Activated CD8-positive, alpha-beta T cell treated with anti-CD3 and anti-CD28 coated beads for 36 hours (primary cell): ENCODE data around the gene LARGE1. TPM values are rescaled to one million over a fixed set of nuclear protein-coding genes. Genes with fewer than 3 reads are reported as not detected.

ENCODE experiments used
- ATAC-seq: fragments of 200-7000 bp; cut with Tn5 transposase; one replicate; pipeline ENCODE4 v1.10.0; 2021; ENCODE audit warnings: mild to moderate bottlenecking, moderate library complexity
- CTCF ChIA-PET: fragments of 350-600 bp; sonication (Branson Sonifier 250); formaldehyde crosslinking; loops from one replicate; lab custom pipeline; 2021; ENCODE audit warnings: antibody characterized with exemption; lab: Charles Lee
- POLR2A ChIA-PET: fragments of 350-600 bp; sonication (Branson Sonifier 250); formaldehyde crosslinking; loops from one replicate; lab custom pipeline; 2021; ENCODE audit warnings: antibody characterized with exemption; lab: Charles Lee
- DNase-seq: peaks from one replicate; pipeline ENCODE4 v3.0.0-alpha.2; 2020
- H3K27ac Mint-ChIP-seq: one replicate; pipeline ENCODE4 v1.8.0; 2021; ENCODE audit warnings: mild to moderate bottlenecking, mixed read lengths
- H3K27me3 Mint-ChIP-seq: one replicate; pipeline ENCODE4 v1.8.0; 2021; ENCODE audit warnings: mixed read lengths
- H3K36me3 Mint-ChIP-seq: one replicate; pipeline ENCODE4 v1.8.0; 2021; ENCODE audit warnings: low read depth, mixed read lengths
- H3K4me1 Mint-ChIP-seq: one replicate; pipeline ENCODE4 v1.8.0; 2021; ENCODE audit warnings: low read depth, mixed read lengths
- H3K4me3 Mint-ChIP-seq: one replicate; pipeline ENCODE4 v1.8.0; 2021; ENCODE audit warnings: mild to moderate bottlenecking, moderate library complexity, mixed read lengths
- H3K9me3 Mint-ChIP-seq: one replicate; pipeline ENCODE4 v1.8.0; 2021; ENCODE audit warnings: mixed read lengths
- CTCF ChIP-seq: fragments of 200-600 bp; IDR thresholded peaks from one replicate; pipeline ENCODE4 v1.8.0; 2022; ENCODE audit warnings: antibody characterized with exemption, mild to moderate bottlenecking
- intact Hi-C: fragments of 100-400 bp; cut with micrococcal nuclease; formaldehyde crosslinking; loops from one replicate; pipeline ENCODE4 v1.10.0; 2022
- total RNA-seq, 2 experiments: library from RNA; stranded (reverse); gene quantifications; one replicate each; pipeline ENCODE4 v1.2.3, GENCODE V29; 2021

The LARGE1 gene
- total RNA-seq, 2 experiments from 2014 or later, result 0.31 to 0.32 TPM

GRCh38 chr22:33895444-33895843 lies 24.8 kb downstream of the LARGE1 start:
- Mint-ChIP-seq H3K4me3 (no peak overlapping the region), H3K27ac (no peak overlapping the region), H3K4me1 (no peaks in the 10 kb centered on the region), H3K9me3 (no peaks in the 10 kb centered on the region), H3K36me3 (no peaks in the 10 kb centered on the region), H3K27me3 (no peaks in the 10 kb centered on the region)
- no peak for TF ChIP-seq CTCF
- intact Hi-C loops, result no loop called here
- no peak for ATAC-seq
- no peak for DNase-seq
- CTCF ChIA-PET, result no interaction called here
- POLR2A ChIA-PET, result no interaction called here

DNA sequence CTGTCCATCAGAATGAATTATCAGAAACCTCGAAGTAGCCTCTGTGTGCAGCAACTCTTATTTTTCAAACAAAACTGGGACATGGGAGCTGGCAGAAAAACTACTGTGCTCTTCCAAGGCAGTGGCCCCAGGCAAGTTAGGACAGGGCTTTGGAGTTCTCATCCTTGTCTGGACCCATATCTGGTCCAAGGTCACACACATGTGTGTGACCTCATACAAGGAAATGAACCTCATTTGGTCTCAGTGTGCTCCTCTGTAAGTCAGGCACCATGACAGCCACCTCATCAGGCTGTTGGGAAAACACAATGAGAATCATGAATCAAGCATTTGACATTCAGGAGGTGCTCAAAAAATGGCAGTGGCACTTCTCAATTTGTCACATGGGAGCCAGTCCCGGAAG lies 25.8 kb downstream of the LARGE1 start:
- no peaks in the 10 kb centered on the region for H3K9me3 Mint-ChIP-seq
- H3K36me3 Mint-ChIP-seq, result no peaks in the 10 kb centered on the region
- CTCF ChIA-PET, result no interaction called here
- DNase-seq (no peak), ATAC-seq (no peak)
- POLR2A ChIA-PET, result no interaction called here
- intact Hi-C loops, result no loop called here
- TF ChIP-seq CTCF, result no peak
- no peak overlapping the region for H3K4me3 Mint-ChIP-seq
- no peaks in the 10 kb centered on the region for H3K4me1 Mint-ChIP-seq
- no peaks in the 10 kb centered on the region for H3K27me3 Mint-ChIP-seq
- H3K27ac Mint-ChIP-seq, result no peak overlapping the region

- no peak overlapping the region for H3K4me3 Mint-ChIP-seq
- no peaks in the 10 kb centered on the region for H3K27me3 Mint-ChIP-seq
- no peaks in the 10 kb centered on the region for H3K9me3 Mint-ChIP-seq
- intact Hi-C loops, result no loop called here
- POLR2A ChIA-PET, result no interaction called here
- no peak for ATAC-seq
- H3K4me1 Mint-ChIP-seq, result no peaks in the 10 kb centered on the region
- no peak overlapping the region for H3K27ac Mint-ChIP-seq
- no peak for TF ChIP-seq CTCF
- H3K36me3 Mint-ChIP-seq, result no peaks in the 10 kb centered on the region
- CTCF ChIA-PET, result no interaction called here
- no peak for DNase-seq
Measured at GRCh38 chr22:33894036-33894435, 26.2 kb downstream of the LARGE1 start.

DNA sequence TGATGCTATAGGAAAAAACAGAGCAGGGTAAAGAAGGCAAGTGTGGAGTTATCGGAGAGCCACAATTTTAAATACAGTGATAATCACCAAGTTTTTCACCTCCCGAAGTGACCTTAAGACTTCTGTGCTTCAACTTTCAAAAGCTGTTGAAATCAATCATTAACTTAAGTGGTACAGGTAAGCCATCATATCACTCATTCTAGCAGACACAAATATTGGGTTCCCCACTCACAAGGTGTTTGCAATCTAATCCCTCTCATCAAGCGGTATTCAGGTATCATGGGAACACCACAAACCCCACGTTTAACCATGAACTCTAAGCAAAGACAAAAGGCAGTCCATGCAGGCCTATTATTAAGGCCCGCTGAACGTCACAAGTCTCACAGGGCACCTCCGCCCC lies 26.8 kb downstream of the LARGE1 start:
- ChIA-PET POLR2A (interaction anchor here (0.6 kb wide), 1 partner anchor 278 kb away, joined by 3 read pairs; no protein-coding TSS in a partner anchor), CTCF (no interaction called here)
- H3K4me3 Mint-ChIP-seq, result no peak overlapping the region
- no peaks in the 10 kb centered on the region for H3K36me3 Mint-ChIP-seq
- H3K4me1 Mint-ChIP-seq, result no peaks in the 10 kb centered on the region
- ATAC-seq (no peak), DNase-seq (no peak)
- no peaks in the 10 kb centered on the region for H3K27me3 Mint-ChIP-seq
- no peak for TF ChIP-seq CTCF
- H3K27ac Mint-ChIP-seq, result no peak overlapping the region
- intact Hi-C loops, result no loop called here
- H3K9me3 Mint-ChIP-seq, result no peaks in the 10 kb centered on the region

- no peak for TF ChIP-seq CTCF
- ChIA-PET CTCF (no interaction called here), POLR2A (no interaction called here)
- Mint-ChIP-seq H3K36me3 (no peaks in the 10 kb centered on the region), H3K9me3 (no peaks in the 10 kb centered on the region), H3K27ac (no peak overlapping the region), H3K27me3 (no peaks in the 10 kb centered on the region), H3K4me1 (no peaks in the 10 kb centered on the region), H3K4me3 (no peak overlapping the region)
- ATAC-seq (no peak), DNase-seq (no peak)
- intact Hi-C loops, result no loop called here
Measured at GRCh38 chr22:33891992-33892391, 28.3 kb downstream of the LARGE1 start.
